ENCODE results near the gene CCDC18.

CCDC18 gene

DNA sequence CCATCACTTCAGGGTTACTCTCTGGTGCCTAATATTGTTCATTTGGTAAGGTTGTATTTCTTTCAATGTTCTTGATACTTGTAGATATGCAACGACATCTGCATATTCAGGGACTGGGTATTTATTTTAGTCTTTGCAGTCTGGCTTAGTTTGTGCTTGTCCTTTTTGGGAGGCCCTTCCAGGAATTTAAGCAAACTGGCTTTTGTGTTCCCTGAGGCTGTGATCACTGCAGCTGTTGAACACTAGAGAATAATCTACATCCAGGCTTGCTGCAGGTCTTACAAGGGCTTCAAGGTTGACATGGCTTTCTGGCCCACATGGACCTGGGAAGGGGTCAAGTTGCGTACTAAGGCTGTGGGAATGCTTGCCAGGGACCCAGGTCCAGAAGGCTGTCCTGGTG lies 72.1 kb downstream of the CCDC18 start:
- TF ChIP-seq, protein P1, sequence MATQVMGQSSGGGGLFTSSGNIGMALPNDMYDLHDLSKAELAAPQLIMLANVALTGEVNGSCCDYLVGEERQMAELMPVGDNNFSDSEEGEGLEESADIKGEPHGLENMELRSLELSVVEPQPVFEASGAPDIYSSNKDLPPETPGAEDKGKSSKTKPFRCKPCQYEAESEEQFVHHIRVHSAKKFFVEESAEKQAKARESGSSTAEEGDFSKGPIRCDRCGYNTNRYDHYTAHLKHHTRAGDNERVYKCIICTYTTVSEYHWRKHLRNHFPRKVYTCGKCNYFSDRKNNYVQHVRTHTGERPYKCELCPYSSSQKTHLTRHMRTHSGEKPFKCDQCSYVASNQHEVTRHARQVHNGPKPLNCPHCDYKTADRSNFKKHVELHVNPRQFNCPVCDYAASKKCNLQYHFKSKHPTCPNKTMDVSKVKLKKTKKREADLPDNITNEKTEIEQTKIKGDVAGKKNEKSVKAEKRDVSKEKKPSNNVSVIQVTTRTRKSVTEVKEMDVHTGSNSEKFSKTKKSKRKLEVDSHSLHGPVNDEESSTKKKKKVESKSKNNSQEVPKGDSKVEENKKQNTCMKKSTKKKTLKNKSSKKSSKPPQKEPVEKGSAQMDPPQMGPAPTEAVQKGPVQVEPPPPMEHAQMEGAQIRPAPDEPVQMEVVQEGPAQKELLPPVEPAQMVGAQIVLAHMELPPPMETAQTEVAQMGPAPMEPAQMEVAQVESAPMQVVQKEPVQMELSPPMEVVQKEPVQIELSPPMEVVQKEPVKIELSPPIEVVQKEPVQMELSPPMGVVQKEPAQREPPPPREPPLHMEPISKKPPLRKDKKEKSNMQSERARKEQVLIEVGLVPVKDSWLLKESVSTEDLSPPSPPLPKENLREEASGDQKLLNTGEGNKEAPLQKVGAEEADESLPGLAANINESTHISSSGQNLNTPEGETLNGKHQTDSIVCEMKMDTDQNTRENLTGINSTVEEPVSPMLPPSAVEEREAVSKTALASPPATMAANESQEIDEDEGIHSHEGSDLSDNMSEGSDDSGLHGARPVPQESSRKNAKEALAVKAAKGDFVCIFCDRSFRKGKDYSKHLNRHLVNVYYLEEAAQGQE (IDR thresholded peaks at IDR 0.05; ENCODE audit: insufficient read depth in 1 of 2, low read depth in 2 of 2, low read length in 2 of 2): no peak
- TF ChIP-seq SIN3A (IDR thresholded peaks at IDR 0.05; ENCODE audit: borderline replicate concordance, insufficient read depth, low read length) (no peak), TAF1 (IDR thresholded peaks at IDR 0.05; ENCODE audit: borderline replicate concordance, insufficient read depth, low read length) (no peak), POLR2AphosphoS5 (IDR thresholded peaks at IDR 0.05; ENCODE audit: low read depth, low read length) (no peak), FOXP2 (optimal IDR thresholded peaks at IDR 0.05; ENCODE audit: borderline replicate concordance, extremely low read depth, extremely low read length, insufficient read depth) (no peak)

DNA sequence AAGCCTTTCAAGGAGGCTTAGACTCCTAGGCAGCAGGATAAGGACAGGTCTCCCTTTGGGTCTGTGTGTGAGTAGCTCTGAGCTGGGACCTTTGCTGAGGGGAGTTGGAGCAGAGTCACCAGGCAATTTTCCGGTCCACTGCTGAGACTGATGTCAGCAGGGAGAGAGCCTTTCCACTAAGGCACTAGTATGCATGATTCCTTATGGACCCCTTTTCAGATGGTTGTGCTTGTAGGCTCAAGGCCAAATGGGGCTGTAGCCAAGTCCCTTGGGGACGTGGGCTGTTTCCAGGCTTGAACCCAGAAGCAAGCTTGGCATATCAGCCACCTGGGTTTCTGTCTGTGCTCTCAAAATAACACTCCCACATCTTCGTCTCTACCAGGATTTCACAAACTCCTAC lies 73.0 kb downstream of the CCDC18 start:
- TF ChIP-seq SIN3A (IDR thresholded peaks at IDR 0.05; ENCODE audit: borderline replicate concordance, insufficient read depth, low read length) (no peak), FOXP2 (optimal IDR thresholded peaks at IDR 0.05; ENCODE audit: borderline replicate concordance, extremely low read depth, extremely low read length, insufficient read depth) (no peak), TAF1 (IDR thresholded peaks at IDR 0.05; ENCODE audit: borderline replicate concordance, insufficient read depth, low read length) (no peak), POLR2AphosphoS5 (IDR thresholded peaks at IDR 0.05; ENCODE audit: low read depth, low read length) (no peak)
- TF ChIP-seq, protein P1 (IDR thresholded peaks at IDR 0.05; ENCODE audit: insufficient read depth in 1 of 2, low read depth in 2 of 2, low read length in 2 of 2): no peak

DNA sequence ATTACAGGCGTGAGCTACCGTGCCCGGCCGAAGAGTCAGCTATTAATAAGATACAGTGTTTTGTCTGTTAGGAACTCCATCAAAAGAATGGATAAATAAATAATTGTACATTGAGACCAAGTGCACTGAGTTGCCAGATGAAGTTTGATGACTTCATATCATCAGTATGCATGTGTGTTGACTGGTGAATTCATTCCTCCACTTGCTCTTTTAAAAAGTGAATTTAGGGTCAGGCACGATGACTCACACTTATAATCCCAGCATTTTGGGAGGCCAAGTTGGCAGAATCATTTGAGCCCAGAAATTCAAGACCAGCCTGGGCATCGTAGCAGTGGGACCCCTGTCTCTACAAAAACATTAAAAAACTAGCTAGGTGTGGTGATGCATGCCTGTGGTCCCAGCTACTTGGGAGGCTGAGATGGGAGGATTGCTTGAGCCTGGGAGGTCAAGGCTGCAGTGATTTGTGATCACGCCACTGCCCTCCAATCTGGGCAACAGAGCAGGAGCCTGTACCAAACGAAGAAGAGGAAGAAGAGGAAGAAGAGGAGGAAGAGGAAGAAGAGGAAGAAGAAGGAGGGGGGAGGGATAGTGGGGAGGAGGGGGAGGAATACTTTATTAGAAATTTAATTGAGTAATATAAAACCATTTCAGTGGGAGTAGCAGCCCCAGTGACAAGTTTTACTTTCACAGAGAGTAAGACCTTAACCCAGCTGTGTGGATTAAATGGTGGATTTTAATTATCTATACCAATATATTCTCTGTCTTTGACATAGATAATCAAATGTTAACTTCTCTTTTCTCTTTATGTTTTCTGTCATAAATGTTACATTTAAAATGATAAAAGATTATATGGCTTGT lies 74.9 kb downstream of the CCDC18 start:
- TF ChIP-seq FOXP2 (optimal IDR thresholded peaks at IDR 0.05; ENCODE audit: borderline replicate concordance, extremely low read depth, extremely low read length, insufficient read depth) (no peak), TAF1 (IDR thresholded peaks at IDR 0.05; ENCODE audit: borderline replicate concordance, insufficient read depth, low read length) (no peak), POLR2AphosphoS5 (IDR thresholded peaks at IDR 0.05; ENCODE audit: low read depth, low read length) (no peak), SIN3A (IDR thresholded peaks at IDR 0.05; ENCODE audit: borderline replicate concordance, insufficient read depth, low read length) (no peak)
- TF ChIP-seq, protein P1 (IDR thresholded peaks at IDR 0.05; ENCODE audit: insufficient read depth in 1 of 2, low read depth in 2 of 2, low read length in 2 of 2): no peak

DNA sequence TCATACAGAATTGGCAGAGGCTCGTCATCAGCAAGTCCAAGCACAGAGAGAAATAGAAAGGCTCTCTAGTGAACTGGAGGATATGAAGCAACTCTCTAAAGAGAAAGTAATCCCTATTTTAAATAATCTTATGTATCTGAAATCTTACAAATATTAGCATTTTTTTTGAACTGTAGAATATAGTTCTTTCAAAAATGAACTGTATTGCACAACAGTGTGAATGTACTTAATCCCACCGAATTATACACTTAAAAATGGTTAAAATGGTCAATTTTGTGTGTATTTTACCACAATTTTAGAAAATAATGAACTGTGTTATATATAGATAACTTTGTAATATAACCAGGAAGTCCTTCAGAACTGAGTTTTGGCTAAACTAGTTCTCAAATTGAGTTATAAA lies 75.9 kb downstream of the CCDC18 start:
- TF ChIP-seq FOXP2 (optimal IDR thresholded peaks at IDR 0.05; ENCODE audit: borderline replicate concordance, extremely low read depth, extremely low read length, insufficient read depth): no peak
- TF ChIP-seq SIN3A (IDR thresholded peaks at IDR 0.05; ENCODE audit: borderline replicate concordance, insufficient read depth, low read length): no peak
- TF ChIP-seq TAF1 (IDR thresholded peaks at IDR 0.05; ENCODE audit: borderline replicate concordance, insufficient read depth, low read length): no peak
- TF ChIP-seq, protein P1 (IDR thresholded peaks at IDR 0.05; ENCODE audit: insufficient read depth in 1 of 2, low read depth in 2 of 2, low read length in 2 of 2): no peak
- TF ChIP-seq POLR2AphosphoS5 (IDR thresholded peaks at IDR 0.05; ENCODE audit: low read depth, low read length): no peak
